Measurements from ENCODE around the gene MAN1B1.
"Not testable (repeated sequence)": the region's sequence is repeated elsewhere in the genome, so short reads cannot be mapped to it uniquely, and the experiment has no call there.

Gene MAN1B1

GRCh38 chr9:137128862-137129455 lies 42.2 kb downstream of the MAN1B1 start:
- DNase-seq, result no peak

- DNase-seq, result peak; percentile 91
These were observed 42.8 kb downstream of the MAN1B1 start for GRCh38 chr9:137129456-137130175.

GRCh38 chr9:137130176-137130755 lies 43.5 kb downstream of the MAN1B1 start:
- DNase-seq, result no peak

- DNase-seq, result no peak
These were observed 47.4 kb downstream of the MAN1B1 start for GRCh38 chr9:137134191-137134590.

- not testable (repeated sequence) for DNase-seq
These were observed 48.4 kb downstream of the MAN1B1 start for GRCh38 chr9:137135154-137135553.

- no peak for DNase-seq
These were observed 49.6 kb downstream of the MAN1B1 start for GRCh38 chr9:137136261-137136880.

- no peak for DNase-seq
These were observed 50.3 kb downstream of the MAN1B1 start for GRCh38 chr9:137136881-137137607.

GRCh38 chr9:137138058-137138721 lies 51.4 kb downstream of the MAN1B1 start:
- no peak for DNase-seq

GRCh38 chr9:137138722-137139467 lies 52.1 kb downstream of the MAN1B1 start, which contains the start of gene GRIN1:
TSS of gene GRIN1 (plus strand) at chr9:137139154. CDS start at chr9:137139487, 333 bp downstream.
- peak; percentile 28 for DNase-seq

GRCh38 chr9:137139468-137140150 lies 52.8 kb downstream of the MAN1B1 start:
- DNase-seq, result no peak

GRCh38 chr9:137140151-137141012 lies 53.6 kb downstream of the MAN1B1 start:
- no peak for DNase-seq

- DNase-seq, result no peak
These were observed 54.4 kb downstream of the MAN1B1 start for GRCh38 chr9:137141050-137141810.

- no peak for DNase-seq
These were observed 55.5 kb downstream of the MAN1B1 start for GRCh38 chr9:137141976-137142936.

GRCh38 chr9:137143459-137143858 lies 56.7 kb downstream of the MAN1B1 start:
- no peak for DNase-seq

- no peak for DNase-seq
These were observed 59.1 kb downstream of the MAN1B1 start for GRCh38 chr9:137145731-137146526.

GRCh38 chr9:137146527-137146918 lies 59.7 kb downstream of the MAN1B1 start:
- DNase-seq, result no peak

Measured in fibroblast of skin of abdomen (primary cell).